K562 (cell line): ENCODE results near the gene CPT1A. TPM values are rescaled to one million over a fixed set of nuclear protein-coding genes. Genes with fewer than 3 reads are reported as not detected.

Source experiments
- ATAC-seq: fragments of 200-7000 bp; cut with Tn5 transposase; 3 replicates; pipeline ENCODE4 v1.9.1; 2020; ENCODE audit warnings: moderate library complexity
- BruUV-seq: library from RNA; stranded (reverse); fragments of 400-500 nt; replicated peaks from 2 replicates; lab custom pipeline; 2021; lab: Mats Ljungman, UMichigan
- CTCF ChIA-PET: fragments of 300-600 bp; formaldehyde crosslinking; extraction: SDS; loops from one replicate; lab custom pipeline; 2021; ENCODE audit warnings: low intra/inter-chr PET ratio; lab: Yijun Ruan, JAX
- POLR2A ChIA-PET: fragments of 300-600, 350-650 bp; sonication (Branson Sonifier 250); formaldehyde crosslinking; extraction: SDS; loops from one replicate; lab custom pipeline; 2021; ENCODE audit warnings: antibody characterized with exemption, inconsistent platforms; lab: Yijun Ruan, JAX
- DNase-seq, 4 experiments: peaks; one replicate each; pipeline versions ENCODE4 v3.0.0 to v3.0.0-alpha.2; 2011 to 2018; ENCODE audit warnings: low spot score in 3 of 4, mixed read lengths in 3 of 4; ENCODE audit errors: extremely low read depth in 1 of 4
- FAIRE-seq: peaks from 2 replicates; lab custom pipeline; 2011; peaks lifted over from hg19 to GRCh38; lab: Jason Lieb, UNC
- H2AFZ ChIP-seq: 2 replicates; pipeline ENCODE4 v1.6.0; 2011; ENCODE audit warnings: low read depth, low read length, control low read depth, inconsistent platforms
- H3K27ac ChIP-seq: fragments of 200-600 bp; 3 replicates; pipeline ENCODE4 v1.8.0; 2011; ENCODE audit warnings: low read depth, mild to moderate bottlenecking, control low read depth, inconsistent platforms, low read length, moderate library complexity, mixed read lengths; ENCODE audit errors: extremely low read depth
- H3K27me3 ChIP-seq, 2 experiments: fragments of 300-600 bp in 1 of 2; 2 replicates in 1 of 2; 3 replicates in 1 of 2; pipeline versions ENCODE4 v1.6.0 to v1.8.0; 2011; ENCODE audit warnings: inconsistent platforms in 2 of 2, low read length in 2 of 2, mild to moderate bottlenecking in 1 of 2, mixed read lengths in 1 of 2, moderate library complexity in 1 of 2; ENCODE audit not compliant: control insufficient read depth in 2 of 2, insufficient read depth in 2 of 2
- H3K36me3 ChIP-seq: fragments of 300-600 bp; 3 replicates; pipeline ENCODE4 v1.8.0; 2011; ENCODE audit warnings: mild to moderate bottlenecking, low read length, inconsistent platforms; ENCODE audit not compliant: control insufficient read depth, insufficient read depth
- H3K4me1 ChIP-seq, 2 experiments: fragments of 200-600 bp in 1 of 2; replicated peaks in 1 of 2; 2 replicates in 1 of 2; 3 replicates in 1 of 2; pipeline versions ENCODE4 v1.5.1 to v1.8.0; 2011; ENCODE audit warnings: inconsistent platforms in 2 of 2, low read length in 2 of 2, mild to moderate bottlenecking in 1 of 2, mixed read lengths in 1 of 2, moderate library complexity in 1 of 2; ENCODE audit not compliant: control insufficient read depth in 2 of 2, insufficient read depth in 2 of 2
- H3K4me2 ChIP-seq: 2 replicates; pipeline ENCODE4 v1.6.1; 2011; ENCODE audit warnings: low read length, control low read depth, inconsistent platforms, mixed read lengths; ENCODE audit not compliant: insufficient read depth
- H3K4me3 ChIP-seq: fragments of 200-600 bp; sonication (generic), shearing (Covaris generic); 2 replicates; pipeline ENCODE4 v1.5.1; 2016; ENCODE audit warnings: control low read depth, inconsistent platforms
- H3K79me2 ChIP-seq: fragments of 200-600 bp; 3 replicates; pipeline ENCODE4 v1.8.0; 2011; ENCODE audit warnings: low read length, inconsistent platforms; ENCODE audit not compliant: control insufficient read depth, insufficient read depth
- H3K9ac ChIP-seq, 2 experiments: 2 replicates each; pipeline versions ENCODE4 v1.6.0 to v1.6.1; 2011; ENCODE audit warnings: low read depth in 2 of 2, low read length in 2 of 2, control low read depth in 1 of 2, inconsistent platforms in 1 of 2, mild to moderate bottlenecking in 1 of 2, mixed read lengths in 1 of 2; ENCODE audit not compliant: insufficient read depth in 1 of 2
- H3K9me1 ChIP-seq: one replicate; pipeline ENCODE4 v1.6.0; 2011; ENCODE audit warnings: inconsistent platforms, mild to moderate bottlenecking, low read length, moderate library complexity; ENCODE audit not compliant: control insufficient read depth, insufficient read depth
- H3K9me3 ChIP-seq: replicated peaks from 2 replicates; pipeline ENCODE4 v1.5.1; 2011; ENCODE audit warnings: low read depth, low read length, inconsistent platforms; ENCODE audit not compliant: control insufficient read depth, insufficient read depth
- H4K20me1 ChIP-seq: replicated peaks from 2 replicates; pipeline ENCODE4 v1.6.1; 2011; ENCODE audit warnings: low read length, inconsistent platforms, mixed read lengths; ENCODE audit not compliant: control insufficient read depth, insufficient read depth
- ARID1B ChIP-seq: fragments of 450-650 bp; IDR thresholded peaks from 2 replicates; pipeline ENCODE4 v1.6.1; 2016; ENCODE audit warnings: antibody characterized with exemption, mild to moderate bottlenecking, inconsistent platforms
- ARID4B ChIP-seq: sonication (generic); formaldehyde crosslinking; IDR thresholded peaks from 2 replicates; pipeline ENCODE4 v1.8.0; 2022; ENCODE audit warnings: mild to moderate bottlenecking, missing genetic modification reagents
- CBFA2T3 ChIP-seq: fragments of 450-650 bp; IDR thresholded peaks from 2 replicates; pipeline ENCODE4 v1.6.1; 2017
- ELF1 ChIP-seq: fragments of 200-800 bp; sonication (Bioruptor generic); IDR thresholded peaks from 2 replicates; pipeline ENCODE4 v1.6.1; 2016; ENCODE audit warnings: missing genetic modification characterization, missing compliant biosample characterization
- NCOR1 ChIP-seq: fragments of 450-650 bp; IDR thresholded peaks from 2 replicates; pipeline ENCODE4 v1.6.1; 2016; ENCODE audit warnings: mild to moderate bottlenecking, moderate library complexity
- TBP ChIP-seq: optimal IDR thresholded peaks from 2 replicates; pipeline ENCODE3; 2011; ENCODE audit warnings: low read depth, low read length, improper control_type of control experiment
- TCF3 ChIP-seq: sonication (generic); formaldehyde crosslinking; IDR thresholded peaks from 2 replicates; pipeline ENCODE4 v1.4.0; 2020; ENCODE audit warnings: mild to moderate bottlenecking, missing genetic modification reagents
- TCF7L2 ChIP-seq: fragments of 150-350 bp; IDR thresholded peaks from 2 replicates; pipeline ENCODE4 v1.6.1; 2016; ENCODE audit warnings: low read depth, mild to moderate bottlenecking, low read length, moderate library complexity
- TEAD4 ChIP-seq, 2 experiments: sonication (generic) in 1 of 2; formaldehyde crosslinking in 1 of 2; IDR thresholded peaks; 2 replicates each; pipeline versions ENCODE4 v1.6.1 to v1.8.0; 2012 to 2022; ENCODE audit warnings: borderline replicate concordance in 1 of 2, inconsistent platforms in 1 of 2, low read length in 1 of 2, mild to moderate bottlenecking in 1 of 2, missing genetic modification reagents in 1 of 2
- YY1 ChIP-seq, 3 experiments: IDR thresholded peaks; 2 replicates each; pipeline ENCODE4 v1.6.1; 2011; ENCODE audit warnings: low read length in 2 of 3, mild to moderate bottlenecking in 2 of 3, moderate library complexity in 2 of 3, borderline replicate concordance in 1 of 3, control low read depth in 1 of 3, low read depth in 1 of 3; ENCODE audit not compliant: insufficient read depth in 3 of 3, insufficient replicate concordance in 2 of 3, control insufficient read depth in 1 of 3, insufficient read length in 1 of 3; ENCODE audit errors: extremely low read depth in 1 of 3
- ZKSCAN8 ChIP-seq: fragments of 200-800 bp; sonication (Bioruptor generic); IDR thresholded peaks from 2 replicates; pipeline ENCODE4 v1.6.1; 2016; ENCODE audit warnings: missing genetic modification characterization, missing compliant biosample characterization
- ZNF274 ChIP-seq: IDR thresholded peaks from 2 replicates; pipeline ENCODE4 v1.6.1; 2011; ENCODE audit warnings: low read depth, mild to moderate bottlenecking, low read length, moderate library complexity, borderline replicate concordance
- WGBS: fragments of 100-300 bp; shearing (Covaris generic); methylation state at CpG from one replicate; pipeline ENCODE4 v1.1.6; 2016; ENCODE audit warnings: low coverage, mixed read lengths; ENCODE audit not compliant: insufficient coverage; ENCODE audit errors: missing lambda C conversion rate; 5-methylcytosine and 5-hydroxymethylcytosine counted together
- in situ Hi-C: fragments of 300-500 bp; cut with MboI; formaldehyde crosslinking; loops from 4 replicates; pipeline ENCODE4 v1.15.0; 2018; ENCODE audit warnings: inconsistent platforms, mixed read lengths
- intact Hi-C: fragments of 100-400 bp; cut with micrococcal nuclease; formaldehyde crosslinking; loops from 2 replicates; pipeline ENCODE4 v1.14.2; 2022
- polyA plus RNA-seq, 8 experiments: library from polyadenylated mRNA; depleted of rRNA in 4 of 8; stranded (reverse) in 5 of 8; unstranded in 3 of 8; fragments of >200 nt; fragmentation: Nextera tagmentation in 2 of 8; fragmentation: Illumina TruSeq in 1 of 8; extraction: Ambion mirVana in 2 of 8; extraction: Trizol in 1 of 8; gene quantifications; 2 replicates each; pipeline versions ENCODE4 v1.2.1 to v1.2.3, GENCODE V29; 2011 to 2014; ENCODE audit warnings: inconsistent platforms in 1 of 8, missing spikeins in 1 of 8
- total RNA-seq, 7 experiments: library from RNA; depleted of rRNA in 6 of 7; stranded (reverse); fragments of >200 nt in 6 of 7; fragmentation: Illumina TruSeq in 2 of 7; extraction: Trizol in 2 of 7; gene quantifications; 2 replicates each; pipeline versions ENCODE4 v1.2.1 to v1.2.3, GENCODE V29; 2011 to 2021; ENCODE audit warnings: low replicate concordance in 1 of 7

Gene CPT1A
- total and polyA plus RNA-seq, 9 of the 15 experiments (the other 6 are each of a cell fraction or from before 2014, with no cell fraction given), result 2.6 to 29.1 (median 12.3) TPM

- peak overlapping the region; percentile 47 for H3K4me3 ChIP-seq
- BruUV-seq, result TSS peak; percentile 82
- peak overlapping the region; percentile 90 for H3K4me2 ChIP-seq
- no peaks in the 10 kb centered on the region for H3K9me1 ChIP-seq
- peaks cover 3% of the 10 kb centered on the region; the same call in 1 of the 3 replicates for H3K36me3 ChIP-seq
- peaks cover 26% of the 10 kb centered on the region for H3K79me2 ChIP-seq
- peak overlapping the region; percentile 77 for H2AFZ ChIP-seq
- WGBS, result 1% methylated on average over 19 of the region's 19 CpGs
- ChIA-PET CTCF (interaction anchor here (0.7 kb wide), 1 partner anchor 522 kb away, joined by 3 read pairs; no protein-coding TSS in a partner anchor), POLR2A (interaction anchor here (0.5 kb wide), 1 partner anchor 91 kb away, joined by 3 read pairs; no protein-coding TSS in a partner anchor)
- peak overlapping the region; percentile 65 to 93 for H3K9ac ChIP-seq
- intact Hi-C loops, result no loop called here
- in situ Hi-C loops, result loop anchor here (25.0 kb wide), 1 partner anchor 822 kb away; no protein-coding TSS in a partner anchor
- peak; percentile 37 to 80 (median 48) for DNase-seq
- peak overlapping the region; percentile 79 for H3K27ac ChIP-seq
- no peaks in the 10 kb centered on the region for H4K20me1 ChIP-seq
- peak; percentile 58 for ATAC-seq
- FAIRE-seq, result peak; percentile 98
- peaks cover 18 to 56% of the 10 kb centered on the region in 2 experiments; a peak in 4 of 5 replicates for H3K4me1 ChIP-seq
- no peaks in the 10 kb centered on the region for H3K27me3 ChIP-seq
- H3K9me3 ChIP-seq, result no peaks in the 10 kb centered on the region
- TF ChIP-seq ELF1 (tag) (0 out of 2 replicates have a peak, but pooled peaks have one; percentile 21), NCOR1 (0 out of 2 replicates have a peak, but pooled peaks have one; percentile 34), ZNF274 (no peak), TCF7L2 (no peak), CBFA2T3 (peak; percentile 66), YY1 (IDR thresholded peaks at IDR 0.05; ENCODE audit: borderline replicate concordance in 1 of 3, control insufficient read depth in 1 of 3, extremely low read depth in 1 of 3, insufficient read depth in 3 of 3, insufficient read length in 1 of 3, insufficient replicate concordance in 2 of 3, low read depth in 1 of 3, low read length in 2 of 3) (peak in 1 of 3 experiments; percentile 69), ARID1B (peak; percentile 54), ZKSCAN8 (CRISPR knock-in tag) (0 out of 2 replicates have a peak, but pooled peaks have one; percentile 31), ARID4B (CRISPR knock-in tag) (0 out of 2 replicates have a peak, but pooled peaks have one; percentile 15), TBP (peak; percentile 24), TCF3 (CRISPR knock-in tag) (peak; percentile 53), TEAD4 (IDR thresholded peaks at IDR 0.05; ENCODE audit: low read length) (peak; percentile 37), TEAD4 (CRISPR knock-in tag; IDR thresholded peaks at IDR 0.05; ENCODE audit: borderline replicate concordance) (no peak)
Observed at GRCh38 chr11:68839911-68840641, 1.6 kb downstream of the CPT1A start.
